ENCODE data around the gene EPHA1.
"Not testable (repeated sequence)": the region's sequence is repeated elsewhere in the genome, so short reads cannot be mapped to it uniquely, and the experiment has no call there.

EPHA1 gene

GRCh38 chr7:143431109-143431508, 22.5 kb upstream of the EPHA1 start:
- no peak for DNase-seq (ENCODE audit: low spot score)

DNA sequence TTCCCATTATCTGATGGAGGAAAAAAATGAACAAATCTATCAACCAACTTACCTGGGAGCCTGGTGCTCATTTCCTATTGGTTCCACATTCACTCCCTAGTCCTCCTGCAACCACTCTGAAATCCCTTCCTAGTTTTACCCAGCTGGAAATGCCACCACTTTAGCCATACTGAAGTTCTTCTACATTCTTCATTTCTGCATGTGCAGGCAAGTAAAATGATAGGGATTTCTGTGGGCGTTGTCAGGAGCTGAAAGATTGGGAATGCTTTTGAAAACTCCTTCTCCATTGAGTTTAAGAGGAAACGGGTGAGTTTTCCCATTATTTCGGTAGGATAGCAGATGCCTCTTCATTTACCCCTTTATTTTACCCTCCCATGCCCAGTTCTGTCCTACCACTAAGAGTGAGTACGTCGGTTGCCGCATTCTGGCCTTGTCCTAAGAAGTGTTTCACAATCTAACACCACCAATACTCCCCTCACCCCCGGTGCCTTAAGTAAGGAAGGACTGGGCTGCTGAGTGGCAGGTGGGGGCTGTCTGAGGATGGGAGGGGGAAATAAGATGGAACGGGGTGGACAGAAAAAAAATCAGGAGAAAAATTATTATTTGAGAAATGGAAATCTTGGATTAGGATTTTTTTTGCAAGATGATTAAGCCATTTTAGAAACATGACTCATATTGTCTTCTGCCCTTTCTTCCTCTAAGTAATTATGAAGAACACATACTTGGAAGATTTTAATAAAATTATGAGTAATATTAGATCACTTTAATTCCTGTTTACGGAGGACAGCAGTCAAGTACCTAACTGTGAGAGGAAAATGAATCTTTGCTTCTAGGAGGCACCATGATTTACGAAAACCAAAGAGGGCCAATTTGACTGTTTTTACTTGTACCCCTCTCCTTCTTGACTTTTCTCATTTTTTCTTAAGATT, 21.4 kb upstream of the EPHA1 start:
- no peak for DNase-seq (ENCODE audit: low spot score)

- no peak for DNase-seq (ENCODE audit: low spot score)
Observed at GRCh38 chr7:143426479-143427142, 18.0 kb upstream of the EPHA1 start.

DNA sequence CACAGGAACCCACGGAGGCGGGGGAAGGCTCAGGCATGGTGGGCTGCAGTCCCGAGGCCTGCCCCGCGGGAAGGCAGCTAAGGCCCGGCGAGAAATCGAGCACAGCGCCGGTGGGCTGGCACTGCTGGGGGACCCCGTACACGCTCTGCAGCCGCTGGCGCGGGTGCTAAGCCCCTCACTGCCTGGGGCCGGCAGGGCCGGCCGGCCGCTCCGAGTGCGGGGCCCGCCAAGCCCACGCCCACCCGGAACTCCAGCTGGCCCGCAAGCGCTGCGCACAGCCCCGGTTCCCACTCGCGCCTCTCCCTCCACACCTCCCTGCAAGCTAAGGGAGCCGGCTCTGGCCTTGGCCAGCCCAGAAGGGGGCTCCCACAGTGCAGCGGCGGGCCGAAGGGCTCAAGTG, 15.8 kb upstream of the EPHA1 start:
- DNase-seq (ENCODE audit: low spot score) = not testable (repeated sequence)

DNA sequence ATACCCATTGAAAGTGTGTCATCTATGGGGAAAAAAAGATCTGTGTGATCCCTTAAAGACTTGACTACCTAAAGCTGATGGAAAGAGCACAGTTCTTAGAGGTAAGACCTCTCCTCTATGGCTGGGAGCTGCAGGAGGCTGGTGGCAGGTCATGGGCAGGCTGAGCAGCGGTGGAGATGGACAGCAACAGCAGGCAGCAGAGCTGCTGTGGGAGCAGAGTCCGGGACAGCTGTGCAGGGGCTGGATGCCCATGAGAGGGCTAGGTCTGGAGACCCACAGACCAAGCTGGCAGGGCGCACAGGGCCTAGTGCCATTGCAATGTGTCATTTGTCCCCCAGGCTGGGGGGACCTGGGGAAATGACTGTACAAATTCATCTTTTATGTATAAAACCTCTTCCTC, 13.4 kb upstream of the EPHA1 start:
- no peak for DNase-seq (ENCODE audit: low spot score)

DNA sequence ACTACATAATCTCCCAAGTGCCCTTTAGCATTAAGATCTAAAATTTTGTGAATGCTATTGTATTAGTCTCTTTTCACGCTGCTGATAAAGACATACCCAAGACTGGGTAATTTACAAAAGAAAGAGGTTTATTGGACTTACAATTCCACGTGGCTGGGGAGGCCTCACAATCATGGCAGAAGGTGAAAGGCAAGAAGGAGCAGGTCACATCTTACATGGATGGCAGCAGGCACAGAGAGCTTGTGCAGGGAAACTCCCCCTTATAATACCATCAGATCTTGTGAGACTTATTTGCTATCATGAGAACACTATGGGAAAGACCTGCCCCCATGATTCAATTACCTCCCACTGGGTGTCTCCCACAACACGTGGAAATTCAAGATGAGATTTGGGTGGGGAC, 12.0 kb upstream of the EPHA1 start:
- DNase-seq (ENCODE audit: low spot score) = not testable (repeated sequence)

GRCh38 chr7:143419880-143420279, 11.2 kb upstream of the EPHA1 start:
- DNase-seq (ENCODE audit: low spot score) = no peak

DNA sequence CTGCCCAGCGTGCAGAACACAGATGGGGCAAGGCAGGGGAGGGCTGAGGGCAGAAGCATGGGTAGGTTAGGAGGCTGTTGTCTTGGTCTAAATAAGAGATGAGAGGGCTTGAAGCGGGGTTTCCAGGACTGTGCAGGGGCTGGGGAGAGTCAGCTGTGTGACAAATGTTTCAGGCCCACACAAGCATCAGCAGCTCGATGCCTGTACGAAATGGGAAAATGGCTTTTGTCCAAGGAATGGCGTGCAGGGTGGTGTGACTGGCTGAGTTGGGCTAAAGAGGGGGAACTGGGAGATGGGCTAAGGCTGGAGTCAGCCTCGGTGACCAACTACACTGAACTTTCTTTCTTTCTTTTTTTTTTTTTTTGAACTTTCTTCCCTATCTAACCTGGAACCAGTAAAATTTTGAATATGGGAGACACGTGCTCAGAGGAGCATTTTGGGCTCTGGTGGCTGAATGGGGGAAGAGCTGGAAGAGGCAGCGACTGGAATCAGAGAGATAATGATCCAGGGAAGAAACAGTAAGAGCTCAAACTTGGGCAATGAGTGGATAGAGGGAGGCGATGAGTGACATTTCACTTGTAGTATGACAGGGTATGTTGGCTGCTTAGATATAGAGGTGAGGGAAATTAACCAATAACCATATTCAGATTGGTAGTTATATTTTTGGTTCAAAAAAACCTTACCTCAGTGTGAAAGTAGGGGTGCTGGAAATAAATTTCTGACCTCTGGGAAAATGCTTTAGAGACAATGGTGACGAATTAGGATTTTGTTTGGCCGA, 10.2 kb upstream of the EPHA1 start:
- no peak for DNase-seq (ENCODE audit: low spot score)

DNA sequence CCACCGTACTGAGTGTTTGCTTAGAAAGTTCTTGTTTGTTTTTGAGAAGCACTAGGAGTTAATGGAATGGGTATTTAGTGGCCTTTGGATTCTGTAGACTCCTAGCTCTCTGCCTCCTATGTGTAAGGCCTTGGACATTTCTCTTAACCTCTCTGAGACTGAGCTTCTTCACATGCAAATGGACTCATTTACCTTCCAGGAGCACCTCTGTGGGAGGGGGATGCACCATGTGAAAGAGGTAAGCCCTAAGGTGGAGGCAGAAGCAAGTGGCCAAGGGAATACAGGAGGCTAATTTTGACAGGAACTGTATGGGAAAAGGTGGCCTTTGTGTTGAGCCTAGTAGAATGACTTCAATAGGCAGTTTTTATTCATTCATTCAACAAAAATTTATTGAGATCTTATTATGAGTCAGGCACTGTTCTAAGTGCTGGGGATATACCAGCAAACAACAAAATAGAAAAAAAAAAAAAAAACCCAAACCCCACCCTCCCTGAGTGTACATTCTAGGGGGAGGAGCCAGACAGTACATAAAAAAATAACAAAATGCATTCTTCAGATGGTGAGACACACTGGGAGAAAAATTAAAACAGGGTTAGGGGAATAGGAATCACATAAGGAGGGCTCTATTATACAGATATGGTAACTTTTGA, 9.2 kb upstream of the EPHA1 start:
- no peak for DNase-seq (ENCODE audit: low spot score)

- no peak for DNase-seq (ENCODE audit: low spot score)
Observed at GRCh38 chr7:143416565-143417149, 8.0 kb upstream of the EPHA1 start.

GRCh38 chr7:143415742-143416397, 7.2 kb upstream of the EPHA1 start:
- no peak for DNase-seq (ENCODE audit: low spot score)

DNA sequence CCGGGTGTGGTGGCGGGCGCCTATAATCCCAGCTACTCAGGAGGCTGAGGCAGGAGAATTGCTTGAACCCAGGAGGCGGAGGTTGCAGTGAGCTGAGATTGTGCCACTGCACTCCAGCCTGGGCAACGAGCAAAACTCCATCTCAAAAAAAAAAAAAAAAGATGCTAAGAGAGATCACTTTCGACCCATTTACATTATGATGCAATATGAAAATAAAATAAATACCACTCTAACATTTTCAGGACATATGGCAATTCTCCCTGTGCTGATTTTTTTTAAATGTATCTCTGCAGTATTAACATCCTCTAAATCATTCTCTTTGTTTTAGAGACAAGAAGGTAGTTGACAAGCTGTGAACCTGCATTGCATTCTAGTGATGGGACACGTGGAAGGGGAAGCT, 6.6 kb upstream of the EPHA1 start:
- not testable (repeated sequence) for DNase-seq (ENCODE audit: low spot score)

DNA sequence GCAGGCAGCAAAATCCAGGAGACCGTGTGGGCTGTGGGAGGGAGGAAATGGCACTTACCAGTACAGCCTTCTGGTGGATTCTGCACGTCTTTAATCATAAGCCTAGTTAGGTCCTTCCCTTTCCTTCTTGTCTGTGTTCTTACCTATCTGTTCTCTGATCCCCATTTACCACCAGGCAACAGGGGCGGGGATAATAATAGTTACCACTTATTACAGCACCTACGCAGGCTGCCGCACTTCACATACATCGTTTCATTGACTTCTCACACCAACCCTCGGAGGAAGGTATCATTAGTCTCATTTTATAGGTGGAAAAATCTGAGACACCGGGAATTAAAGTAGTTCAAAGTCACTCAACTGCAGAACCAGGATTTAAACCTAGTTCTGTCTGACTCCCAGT, 4.5 kb upstream of the EPHA1 start:
- DNase-seq (ENCODE audit: low spot score) = no peak

- DNase-seq (ENCODE audit: low spot score) = no peak
Observed at GRCh38 chr7:143411976-143412708, 3.5 kb upstream of the EPHA1 start.

- no peak for DNase-seq (ENCODE audit: low spot score)
Observed at GRCh38 chr7:143410521-143411004, 1.9 kb upstream of the EPHA1 start.

DNA sequence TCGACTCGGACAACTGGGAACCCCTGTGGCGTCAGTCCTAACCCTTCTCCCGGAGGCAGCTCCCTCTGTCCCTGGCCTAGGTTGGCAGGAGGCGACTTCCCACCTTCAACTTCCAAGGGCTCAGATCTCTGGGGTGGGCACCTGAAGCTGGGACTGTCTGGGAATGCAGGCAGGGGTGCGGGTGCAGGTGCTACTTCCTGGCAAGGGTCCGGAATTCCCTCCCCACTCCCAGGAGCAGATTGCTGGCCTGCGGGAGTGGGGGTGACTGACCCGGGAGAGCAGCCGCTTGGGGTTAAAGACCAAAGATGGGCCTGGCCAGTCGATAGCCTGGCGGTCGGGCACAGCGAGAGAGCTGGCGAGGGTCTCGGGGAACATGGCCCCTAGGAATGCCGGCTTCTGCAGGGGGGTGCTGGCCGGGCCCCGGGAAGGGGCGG, 387 bp downstream of the EPHA1 start:
- no peak for DNase-seq (ENCODE audit: low spot score)

- DNase-seq (ENCODE audit: low spot score) = no peak
Observed at GRCh38 chr7:143407287-143408251, 1.1 kb downstream of the EPHA1 start.

GRCh38 chr7:143406002-143406357, 2.7 kb downstream of the EPHA1 start:
- DNase-seq (ENCODE audit: low spot score) = no peak
